H1 (cell line): Measurements from ENCODE around the gene KLHL21. TPM values are rescaled to one million over a fixed set of nuclear protein-coding genes. Genes with fewer than 3 reads are reported as not detected.

Experiments used
- ASH2L ChIP-seq: fragments of 200-600, 300-600 bp; sonication (generic); IDR thresholded peaks from one replicate; pipeline ENCODE4 v1.7.1; 2017; ENCODE audit warnings: low read length
- CBX5 ChIP-seq: fragments of 300-800, 300-1000 bp; sonication (generic); IDR thresholded peaks from 2 replicates; pipeline ENCODE4 v1.7.1; 2016; ENCODE audit warnings: antibody characterized with exemption, low read length, low read depth
- CHD7 ChIP-seq: fragments of 300-600 bp; sonication (generic); IDR thresholded peaks from 2 replicates; pipeline ENCODE4 v1.7.1; 2012; ENCODE audit warnings: low read length, moderate library complexity, mild to moderate bottlenecking, inconsistent platforms; ENCODE audit not compliant: insufficient replicate concordance
- SIX5 ChIP-seq: IDR thresholded peaks from 2 replicates; pipeline ENCODE4 v1.6.1; 2011; ENCODE audit warnings: mild to moderate bottlenecking, low read depth, low read length
- TBP ChIP-seq: IDR thresholded peaks from 2 replicates; pipeline ENCODE4 v1.6.1; 2011; ENCODE audit warnings: low read depth, low read length, improper control_type of control experiment
- polyA plus RNA-seq, 7 experiments: library from polyadenylated mRNA; depleted of rRNA in 3 of 7; stranded (reverse) in 5 of 7; unstranded in 2 of 7; fragments of >200 nt in 5 of 7; fragments of 200-250 nt in 2 of 7; gene quantifications; 1 replicate in 5 of 7; 2 replicates in 1 of 7; 4 replicates in 1 of 7; pipeline versions ENCODE4 v1.2.1 to v1.2.3, GENCODE V29; 2011 to 2013; ENCODE audit warnings: missing spikeins in 2 of 7, mixed read lengths in 2 of 7
- total RNA-seq: library from RNA; stranded (reverse); fragmentation: NEBNext Ultra II Directional; extraction: Animal tissue kit (Norgen Biotek cat#: 25700); gene quantifications from 2 replicates; pipeline ENCODE4 v1.2.1, GENCODE V29; 2021

KLHL21 gene
- total and polyA plus RNA-seq, 2 of the 8 experiments (the other 6 are each of a cell fraction or from before 2014, with no cell fraction given), result 11.9 to 22.3 TPM

GRCh38 chr1:6574818-6575217 lies 27.9 kb downstream of the KLHL21 start (continued):
- TF ChIP-seq CHD7 (no peak), ASH2L (no peak), SIX5 (no peak), CBX5 (no peak), TBP (no peak)
